ENCODE measurements around the gene FOXQ1. TPM values are rescaled to one million over a fixed set of nuclear protein-coding genes. Genes with fewer than 3 reads are reported as not detected.

FOXQ1 gene
- total and polyA plus RNA-seq, 2 of the 13 experiments (the other 11 are each of a cell fraction or from before 2014, with no cell fraction given), result 35.2 to 39.8 TPM

GRCh38 chr6:1267057-1267732 lies 44.7 kb upstream of the FOXQ1 start (continued):
- peak; percentile 14; the same call in 1 of the 2 replicates for TF ChIP-seq ZNF646 (CRISPR knock-in tag; IDR thresholded peaks at IDR 0.05)
- 0 out of 2 replicates have a peak, but pooled peaks have one; percentile 57 for TF ChIP-seq HNRNPL (IDR thresholded peaks at IDR 0.05; ENCODE audit: low read depth, low read length)
- TF ChIP-seq SRSF1 (optimal IDR thresholded peaks at IDR 0.05; ENCODE audit: low read depth, low read length), result no peak
- TF ChIP-seq AGO2 (optimal IDR thresholded peaks at IDR 0.05; ENCODE audit: low read depth, low read length), result no peak
- TF ChIP-seq LCORL (IDR thresholded peaks at IDR 0.05), result no peak
- peak; percentile 73 for TF ChIP-seq LCORL (CRISPR knock-in tag; IDR thresholded peaks at IDR 0.05)
- TF ChIP-seq POLR2G (IDR thresholded peaks at IDR 0.05; ENCODE audit: low read depth, low read length), result no peak; the same call in 1 of the 2 replicates
- 0 out of 2 replicates have a peak, but pooled peaks have one; percentile 35 for TF ChIP-seq ZMYM4 (CRISPR knock-in tag; IDR thresholded peaks at IDR 0.05)
- no peak for TF ChIP-seq ZNF800 (CRISPR knock-in tag; IDR thresholded peaks at IDR 0.05)
- TF ChIP-seq SALL2 (CRISPR knock-in tag; IDR thresholded peaks at IDR 0.05), result no peak
- no peak for TF ChIP-seq DBP (CRISPR knock-in tag; IDR thresholded peaks at IDR 0.05; ENCODE audit: not compliant biosample characterization)
- TF ChIP-seq POGZ (CRISPR knock-in tag; IDR thresholded peaks at IDR 0.05), result peak; percentile 72; the same call in 1 of the 2 replicates
- TF ChIP-seq MED8 (CRISPR knock-in tag; IDR thresholded peaks at IDR 0.05; ENCODE audit: insufficient replicate concordance), result peak; percentile 77
- peak; percentile 85 for TF ChIP-seq ARID5B (CRISPR knock-in tag; IDR thresholded peaks at IDR 0.05)
- no peak; the same call in 1 of the 2 replicates for TF ChIP-seq ZNF382 (CRISPR knock-in tag; IDR thresholded peaks at IDR 0.05; ENCODE audit: borderline replicate concordance)
- peak; percentile 22; the same call in 1 of the 3 replicates for TF ChIP-seq MXI1 (IDR thresholded peaks at IDR 0.05; ENCODE audit: borderline replicate concordance, low read depth, low read length)
